ENCODE results near the gene MFN2.

- no peak for TF ChIP-seq CTCF (tag by site-specific recombination; IDR thresholded peaks at IDR 0.05)
- no peak for TF ChIP-seq ZBTB1 (tag by site-specific recombination; IDR thresholded peaks at IDR 0.05)
- TF ChIP-seq ZBTB49 (tag by site-specific recombination; IDR thresholded peaks at IDR 0.05; ENCODE audit: low read depth), result no peak
- TF ChIP-seq ZNF211 (tag by site-specific recombination; IDR thresholded peaks at IDR 0.05; ENCODE audit: low read depth), result no peak
- TF ChIP-seq ZNF747 (tag by site-specific recombination; IDR thresholded peaks at IDR 0.05), result no peak
- peak; percentile 77 for TF ChIP-seq PBX3 (CRISPR knock-in tag; IDR thresholded peaks at IDR 0.05)
- TF ChIP-seq PRDM1 (tag by site-specific recombination; IDR thresholded peaks at IDR 0.05), result no peak
- no peak for TF ChIP-seq REST (tag by site-specific recombination; IDR thresholded peaks at IDR 0.05)
- no peak for TF ChIP-seq ZNF23 (tag by site-specific recombination; IDR thresholded peaks at IDR 0.05; ENCODE audit: borderline replicate concordance)
- no peak for TF ChIP-seq KLF7 (tag by site-specific recombination; IDR thresholded peaks at IDR 0.05; ENCODE audit: borderline replicate concordance)
Observed at GRCh38 chr1:11979851-11980675, at the start of gene MFN2.
